Body of pancreas (tissue), 4 donors: ENCODE results near the gene TOP2B. TPM values are rescaled to one million over a fixed set of nuclear protein-coding genes. Genes with fewer than 3 reads are reported as not detected.

Experiments used
- ATAC-seq: fragments of 150-250 bp; one replicate; pipeline ENCODE4 v1.9.1; 2016
- DNase-seq, 4 donors: peaks; one replicate each; pipeline ENCODE4 v3.0.0-alpha.2; 2019
- H3K27ac ChIP-seq, 4 donors: fragments of 200-600 bp; sonication (generic); 1 replicate in 3 of 4; 2 replicates in 1 of 4; pipeline versions ENCODE4 v1.5.1 to v1.6.1; 2016 to 2019; ENCODE audit warnings: mild to moderate bottlenecking in 1 of 4, mixed read lengths in 1 of 4, moderate library complexity in 1 of 4
- H3K27me3 ChIP-seq, 2 donors: fragments of 200-600 bp; sonication (generic); one replicate each; pipeline ENCODE4 v1.6.0; 2016; ENCODE audit warnings: mild to moderate bottlenecking in 1 of 2
- H3K36me3 ChIP-seq, 2 donors: fragments of 200-600 bp; sonication (generic); replicated peaks in 1 of 2; 2 replicates each; pipeline ENCODE4 v1.5.1; 2016; ENCODE audit warnings: low read depth in 2 of 2; ENCODE audit not compliant: insufficient read depth in 1 of 2
- H3K4me1 ChIP-seq: fragments of 200-600 bp; sonication (generic); one replicate; pipeline ENCODE4 v1.6.0; 2016
- H3K4me3 ChIP-seq, 2 donors: fragments of 200-600 bp; sonication (generic); 1 replicate in 1 of 2; 2 replicates in 1 of 2; pipeline ENCODE4 v1.5.1; 2016 to 2019
- H3K9me3 ChIP-seq, 3 donors: fragments of 200-600 bp; sonication (generic); 1 replicate in 2 of 3; 2 replicates in 1 of 3; pipeline ENCODE4 v1.5.1; 2016
- CTCF ChIP-seq, 7 experiments: fragments of 450-650 bp in 4 of 7; fragments of 200-600 bp in 3 of 7; sonication (generic) in 3 of 7; IDR thresholded peaks; one replicate each; pipeline ENCODE4 v1.5.1; 2016 to 2019; ENCODE audit warnings: antibody characterized with exemption in 7 of 7
- POLR2A ChIP-seq, 3 donors: fragments of 450-650 bp; IDR thresholded peaks; one replicate each; pipeline ENCODE4 v1.6.1; 2016; ENCODE audit warnings: antibody characterized with exemption in 3 of 3, mild to moderate bottlenecking in 2 of 3
- WGBS, 2 donors: methylation state at CpG; one replicate each; pipeline ENCODE4 v1.1.5; 2017; 5-methylcytosine and 5-hydroxymethylcytosine counted together
- intact Hi-C: fragments of 100-400 bp; cut with DNase I; formaldehyde crosslinking; loops from one replicate; pipeline ENCODE4 v1.15.1; 2023
- total RNA-seq, 2 donors: library from RNA; depleted of rRNA; stranded (reverse); fragments of >200 nt; gene quantifications; one replicate each; pipeline ENCODE4 v1.1.0, GENCODE V29; 2016

Gene TOP2B
- total RNA-seq, 2 donors from 2014 or later, result 52.7 to 83.1 TPM

- no peak overlapping the region for H3K4me3 ChIP-seq
- no peaks in the 10 kb centered on the region for H3K9me3 ChIP-seq
- H3K4me1 ChIP-seq, result no peaks in the 10 kb centered on the region
- DNase-seq (no peak), ATAC-seq (no peak)
- H3K27ac ChIP-seq, result no peak overlapping the region
- TF ChIP-seq POLR2A (IDR thresholded peaks at IDR 0.05) (no peak), CTCF (IDR thresholded peaks at IDR 0.05) (no peak)
- no peaks in the 10 kb centered on the region for H3K27me3 ChIP-seq
- 93 to 95% methylated on average over 1 of the region's 1 CpG for WGBS, 2 donors
- H3K36me3 ChIP-seq, result no peaks in the 10 kb centered on the region
- intact Hi-C loops, result no loop called here
Measured at GRCh38 chr3:25683410-25683809, 18.7 kb upstream of the TOP2B start.

- Histone ChIP-seq H3K4me1 (peaks cover 3% of the 10 kb centered on the region), H3K27me3 (no peaks in the 10 kb centered on the region), H3K9me3 (no peaks in the 10 kb centered on the region), H3K4me3 (no peak overlapping the region), H3K27ac (no peak overlapping the region), H3K36me3 (no peaks in the 10 kb centered on the region)
- DNase-seq, result no peak
- TF ChIP-seq POLR2A (IDR thresholded peaks at IDR 0.05) (no peak), CTCF (IDR thresholded peaks at IDR 0.05) (no peak)
- intact Hi-C loops, result loop anchor here (10.0 kb wide), 1 partner anchor 105 kb away; the partner anchor contains the start of gene NGLY1
- ATAC-seq, result no peak
- WGBS, 2 donors, result 83 to 88% methylated on average over 3 to 6 of the region's 6 CpGs
Measured at GRCh38 chr3:25679642-25680302, 15.1 kb upstream of the TOP2B start.

DNA sequence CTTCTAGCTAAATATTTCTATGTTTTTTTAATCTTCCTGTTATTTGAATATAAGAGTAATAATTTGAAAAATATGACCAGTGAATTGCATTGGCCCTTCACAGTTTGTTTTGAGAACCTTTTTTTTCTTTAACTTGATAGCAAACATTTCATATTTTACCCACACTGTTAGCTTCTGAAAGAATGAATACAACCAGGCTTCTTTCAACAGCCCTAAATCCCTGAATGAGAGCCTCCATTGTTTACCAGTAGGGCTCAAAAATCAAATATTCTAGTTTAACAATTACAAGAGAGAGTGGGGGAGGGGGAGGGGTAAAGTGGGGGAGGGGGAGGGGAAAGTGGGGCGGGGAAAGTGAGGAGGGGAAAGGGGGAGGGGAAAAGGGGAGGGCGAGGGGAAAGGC is 14.5 kb upstream of the TOP2B start:
- Histone ChIP-seq H3K4me1 (peaks cover 3% of the 10 kb centered on the region), H3K9me3 (no peaks in the 10 kb centered on the region), H3K36me3 (no peaks in the 10 kb centered on the region), H3K27ac (no peak overlapping the region), H3K27me3 (no peaks in the 10 kb centered on the region), H3K4me3 (no peak overlapping the region)
- intact Hi-C loops, result loop anchor here (10.0 kb wide), 1 partner anchor 106 kb away; the partner anchor contains the start of gene NGLY1
- WGBS, 2 donors, result no CpG with 5 or more reads among the region's 2 CpGs
- ATAC-seq (no peak), DNase-seq (no peak)
- TF ChIP-seq CTCF (IDR thresholded peaks at IDR 0.05), result no peak
- TF ChIP-seq POLR2A (IDR thresholded peaks at IDR 0.05), result no peak

DNA sequence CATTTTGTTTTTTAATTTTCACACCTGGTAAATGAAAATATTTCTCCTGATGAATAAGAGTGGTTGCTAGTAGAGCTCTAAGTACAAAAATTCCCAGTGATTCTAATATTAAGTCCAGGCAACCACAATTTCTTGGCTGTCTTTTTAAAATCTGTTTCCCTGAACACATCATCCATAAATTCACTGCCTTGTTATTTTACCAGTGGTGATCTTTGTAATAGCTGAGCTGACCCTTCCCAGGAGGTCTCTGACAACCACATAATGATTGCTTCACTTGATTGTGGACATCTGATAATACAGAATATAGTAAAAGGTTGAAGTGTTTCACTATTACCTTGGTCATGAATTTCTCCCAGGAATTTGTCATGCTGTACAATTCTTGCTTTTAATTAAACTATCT is 13.9 kb upstream of the TOP2B start:
- Histone ChIP-seq H3K27me3 (no peaks in the 10 kb centered on the region), H3K36me3 (no peaks in the 10 kb centered on the region), H3K4me3 (no peak overlapping the region), H3K9me3 (no peaks in the 10 kb centered on the region), H3K4me1 (peaks cover 3% of the 10 kb centered on the region), H3K27ac (no peak overlapping the region)
- DNase-seq, result no peak
- ATAC-seq, result no peak
- intact Hi-C loops, result loop anchor here (10.0 kb wide), 1 partner anchor 106 kb away; the partner anchor contains the start of gene NGLY1
- TF ChIP-seq POLR2A (IDR thresholded peaks at IDR 0.05) (no peak), CTCF (IDR thresholded peaks at IDR 0.05) (no peak)

- Histone ChIP-seq H3K27ac (no peak overlapping the region), H3K27me3 (no peaks in the 10 kb centered on the region), H3K4me1 (peaks cover 3% of the 10 kb centered on the region), H3K9me3 (no peaks in the 10 kb centered on the region), H3K4me3 (no peak overlapping the region), H3K36me3 (no peaks in the 10 kb centered on the region)
- DNase-seq, result no peak
- peak; percentile 21 for ATAC-seq
- intact Hi-C loops, result loop anchor here (10.0 kb wide), 1 partner anchor 108 kb away; the partner anchor contains the start of gene NGLY1
- TF ChIP-seq POLR2A (IDR thresholded peaks at IDR 0.05), result no peak
- 29 to 30% methylated on average over 2 of the region's 2 CpGs for WGBS, 2 donors
Measured at GRCh38 chr3:25677121-25677520, 12.4 kb upstream of the TOP2B start.
